ENCODE data around the gene LRRK2.
"Not testable (repeated sequence)": the region's sequence is repeated elsewhere in the genome, so short reads cannot be mapped to it uniquely, and the experiment has no call there.

The LRRK2 gene

GRCh38 chr12:40248585-40249297 is 23.9 kb downstream of the LRRK2 start:
- DNase-seq = no peak

- not testable (repeated sequence) for DNase-seq
Observed at GRCh38 chr12:40250652-40251051, 25.9 kb downstream of the LRRK2 start.

- no peak for DNase-seq
Observed at GRCh38 chr12:40253936-40254335, 29.1 kb downstream of the LRRK2 start.

GRCh38 chr12:40254455-40255085 is 29.8 kb downstream of the LRRK2 start:
- no peak for DNase-seq

- DNase-seq = no peak
Observed at GRCh38 chr12:40258371-40258770, 33.6 kb downstream of the LRRK2 start.

- DNase-seq = no peak
Observed at GRCh38 chr12:40261937-40262336, 37.1 kb downstream of the LRRK2 start.

- DNase-seq = no peak
Observed at GRCh38 chr12:40262657-40263056, 37.9 kb downstream of the LRRK2 start.

- DNase-seq = no peak
Observed at GRCh38 chr12:40263616-40264409, 39.0 kb downstream of the LRRK2 start.

- no peak for DNase-seq
Observed at GRCh38 chr12:40271981-40272664, 47.3 kb downstream of the LRRK2 start.

GRCh38 chr12:40281791-40282364 is 57.1 kb downstream of the LRRK2 start:
- DNase-seq = no peak

GRCh38 chr12:40286583-40286982 is 61.8 kb downstream of the LRRK2 start:
- no peak for DNase-seq

GRCh38 chr12:40287369-40287975 is 62.7 kb downstream of the LRRK2 start:
- no peak for DNase-seq

- no peak for DNase-seq
Observed at GRCh38 chr12:40292788-40293429, 68.1 kb downstream of the LRRK2 start.

- no peak for DNase-seq
Observed at GRCh38 chr12:40298341-40298740, 73.5 kb downstream of the LRRK2 start.

GRCh38 chr12:40300490-40300889 is 75.7 kb downstream of the LRRK2 start:
- DNase-seq = no peak

GRCh38 chr12:40309001-40309400 is 84.2 kb downstream of the LRRK2 start:
- DNase-seq = no peak

GRCh38 chr12:40310211-40310610 is 85.4 kb downstream of the LRRK2 start:
- no peak for DNase-seq

- DNase-seq = no peak
Observed at GRCh38 chr12:40312196-40312595, 87.4 kb downstream of the LRRK2 start.

- no peak for DNase-seq
Observed at GRCh38 chr12:40312982-40313576, 88.3 kb downstream of the LRRK2 start.

- no peak for DNase-seq
Observed at GRCh38 chr12:40313928-40314327, 89.1 kb downstream of the LRRK2 start.

- DNase-seq = no peak
Observed at GRCh38 chr12:40314927-40315326, 90.1 kb downstream of the LRRK2 start.

- no peak for DNase-seq
Observed at GRCh38 chr12:40315375-40315774, 90.6 kb downstream of the LRRK2 start.
